HG02852 (cell line): ENCODE data around the gene SHF.
"Not testable (repeated sequence)": the region's sequence is repeated elsewhere in the genome, so short reads cannot be mapped to it uniquely, and the experiment has no call there.

Experiments
- ATAC-seq: cut with Tn5 transposase; IDR thresholded peaks from one replicate; pipeline ENCODE4 v1.9.1; 2021; ENCODE audit warnings: mild to moderate bottlenecking, moderate library complexity; ENCODE audit not compliant: unreplicated experiment

The SHF gene

DNA sequence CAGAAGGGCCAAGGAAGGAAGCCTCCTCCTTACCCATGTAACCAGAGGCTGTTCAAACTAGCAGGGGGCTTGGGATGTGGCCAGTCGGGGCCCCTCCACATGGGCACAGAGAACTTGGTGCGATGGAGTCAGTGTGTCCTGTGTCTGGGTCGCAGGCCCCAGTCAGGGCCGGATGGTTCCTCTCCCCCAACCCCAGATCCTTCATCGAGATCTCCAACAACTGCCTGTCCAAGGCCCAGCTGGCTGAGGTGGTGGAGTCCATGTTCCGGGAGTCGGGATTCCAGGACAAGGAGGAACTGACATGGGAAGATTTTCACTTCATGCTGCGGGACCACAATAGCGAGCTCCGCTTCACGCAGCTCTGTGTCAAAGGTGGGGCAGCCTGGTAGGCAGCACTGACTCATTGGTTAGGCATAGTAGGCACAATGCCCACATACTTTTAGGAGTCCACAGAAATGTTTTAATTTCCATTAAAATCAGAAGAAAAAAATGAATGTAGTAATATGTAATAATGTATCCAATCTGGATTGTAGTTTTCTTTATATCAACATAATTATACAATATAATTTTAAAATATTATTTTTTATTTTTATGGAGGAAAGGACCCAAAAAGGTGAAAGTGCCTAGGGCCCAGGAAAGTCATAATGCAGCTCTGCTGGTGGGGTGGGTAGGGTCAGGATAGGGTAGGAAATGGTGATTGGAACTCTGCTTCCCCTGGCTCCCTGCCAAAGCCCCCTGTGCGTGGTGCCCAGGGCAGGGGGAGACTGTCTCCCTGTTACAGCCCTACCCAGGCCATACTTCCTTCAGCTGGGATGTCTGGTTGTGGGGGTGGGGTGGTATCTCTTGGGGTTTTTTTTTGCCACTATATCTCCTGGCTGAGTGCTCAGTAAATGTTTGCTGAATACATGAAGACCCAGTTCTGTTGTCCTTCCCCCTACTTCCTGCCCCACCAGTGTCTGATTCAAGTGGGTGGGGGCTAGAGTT is 39.4 kb downstream of the SHF start:
- no peak for ATAC-seq

DNA sequence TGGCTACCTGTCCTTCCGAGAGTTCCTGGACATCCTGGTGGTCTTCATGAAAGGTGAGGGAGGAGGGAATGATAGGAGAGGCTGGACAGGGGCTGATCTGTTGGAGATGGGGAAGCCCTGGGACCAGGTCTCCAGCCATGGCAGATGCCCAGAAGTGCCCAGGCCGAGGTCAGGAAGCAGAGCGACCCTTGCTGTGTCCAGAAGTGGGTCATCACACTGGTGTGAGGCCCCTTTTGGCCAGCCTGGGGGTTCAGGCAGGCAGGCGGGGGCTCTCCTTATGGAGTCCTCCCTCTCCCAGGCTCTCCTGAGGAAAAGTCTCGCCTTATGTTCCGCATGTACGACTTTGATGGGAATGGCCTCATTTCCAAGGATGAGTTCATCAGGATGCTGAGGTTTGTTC is 40.2 kb downstream of the SHF start:
- no peak for ATAC-seq

DNA sequence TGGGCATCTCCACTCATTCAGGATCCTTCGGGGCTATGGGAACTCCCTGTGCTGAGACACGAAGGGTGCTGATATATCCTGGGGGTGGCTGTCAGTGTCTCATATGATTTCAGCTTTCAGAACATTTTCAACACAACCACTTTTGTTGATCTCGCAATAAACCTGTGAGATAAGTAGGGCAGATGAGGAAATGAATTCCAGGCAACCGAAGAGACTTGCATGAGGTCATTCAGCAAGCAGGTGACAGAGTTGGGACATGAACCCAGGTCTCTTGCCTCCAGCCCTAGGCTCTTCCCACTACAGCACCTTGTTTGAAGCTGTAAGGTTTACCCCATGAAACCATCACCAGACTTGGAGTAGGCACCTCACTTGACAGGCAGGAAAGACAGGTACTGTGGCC is 41.4 kb downstream of the SHF start:
- no peak for ATAC-seq

DNA sequence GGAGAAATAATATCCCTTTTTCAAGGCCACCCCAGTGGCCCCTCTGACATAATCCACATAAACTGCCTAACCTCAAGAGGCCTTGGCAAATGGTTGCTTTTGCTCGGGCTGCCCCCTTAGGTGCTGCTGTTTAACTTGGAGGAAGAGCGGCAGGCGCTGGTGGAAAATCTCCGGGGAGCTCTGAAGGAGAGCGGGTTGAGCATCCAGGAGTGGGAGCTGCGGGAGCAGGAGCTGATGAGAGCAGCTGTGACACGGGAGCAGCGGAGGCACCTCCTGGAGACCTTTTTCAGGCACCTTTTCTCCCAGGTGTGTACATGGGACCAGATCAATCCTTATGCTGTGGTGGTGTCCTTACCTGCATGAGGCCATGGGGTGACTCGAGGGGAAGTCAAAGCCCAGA is 43.0 kb downstream of the SHF start:
- no peak for ATAC-seq

DNA sequence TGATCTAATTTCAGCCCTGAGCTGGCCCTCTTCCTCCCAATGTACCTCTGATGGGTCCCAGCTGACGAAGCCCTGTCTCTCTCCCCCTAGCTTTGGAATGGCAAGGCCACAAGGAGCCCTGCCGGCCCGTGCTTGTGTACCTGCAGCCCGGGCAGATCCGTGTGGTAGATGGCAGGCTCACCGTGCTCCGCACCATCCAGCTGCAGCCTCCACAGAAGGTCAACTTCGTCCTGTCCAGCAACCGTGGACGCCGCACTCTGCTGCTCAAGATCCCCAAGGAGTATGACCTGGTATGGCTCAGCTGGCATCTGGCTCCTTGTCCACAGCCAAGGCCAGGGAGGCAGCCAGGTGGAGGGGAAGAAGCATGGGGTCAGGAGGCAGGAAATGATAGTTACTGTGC is 43.8 kb downstream of the SHF start:
- no peak for ATAC-seq

DNA sequence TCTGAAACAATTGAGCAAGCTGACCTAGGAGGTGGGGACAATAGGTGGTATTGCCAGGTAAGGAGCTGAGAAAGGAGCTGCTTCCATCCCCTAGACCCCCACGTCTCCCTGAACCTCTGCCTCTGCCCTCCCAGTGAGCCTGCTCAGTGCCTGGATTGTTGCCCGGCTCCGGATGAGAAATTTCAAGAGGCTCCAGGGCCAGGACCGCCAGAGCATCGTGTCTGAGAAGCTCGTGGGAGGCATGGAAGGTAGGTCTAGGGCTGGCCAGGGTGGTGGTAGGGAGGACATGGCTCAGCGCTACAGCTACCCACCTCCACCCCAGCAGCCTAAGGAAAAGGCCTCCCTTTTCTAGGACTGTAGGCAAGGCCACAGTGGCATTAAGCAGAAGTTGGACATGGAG is 44.7 kb downstream of the SHF start:
- no peak for ATAC-seq

DNA sequence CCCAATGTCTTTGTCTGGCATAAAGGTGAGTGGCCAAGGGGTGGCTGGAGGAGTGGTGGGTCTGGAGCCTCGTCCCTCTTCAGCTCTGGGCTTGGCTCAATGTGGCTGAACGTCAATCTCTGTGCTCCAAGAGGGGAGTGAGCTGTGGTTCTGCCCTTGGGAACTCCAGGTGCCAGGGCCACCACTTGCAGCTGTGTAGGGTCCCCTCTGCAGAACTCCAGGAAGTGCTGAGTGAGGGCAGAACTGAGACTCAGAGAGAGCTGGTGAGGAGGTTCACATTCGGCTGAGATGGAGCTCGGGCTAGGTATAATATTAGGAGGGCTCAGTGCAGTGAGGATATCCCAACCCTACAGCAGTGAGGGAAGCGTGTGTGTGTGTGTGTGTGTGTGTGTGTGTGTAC is 46.4 kb downstream of the SHF start:
- ATAC-seq, result no peak

DNA sequence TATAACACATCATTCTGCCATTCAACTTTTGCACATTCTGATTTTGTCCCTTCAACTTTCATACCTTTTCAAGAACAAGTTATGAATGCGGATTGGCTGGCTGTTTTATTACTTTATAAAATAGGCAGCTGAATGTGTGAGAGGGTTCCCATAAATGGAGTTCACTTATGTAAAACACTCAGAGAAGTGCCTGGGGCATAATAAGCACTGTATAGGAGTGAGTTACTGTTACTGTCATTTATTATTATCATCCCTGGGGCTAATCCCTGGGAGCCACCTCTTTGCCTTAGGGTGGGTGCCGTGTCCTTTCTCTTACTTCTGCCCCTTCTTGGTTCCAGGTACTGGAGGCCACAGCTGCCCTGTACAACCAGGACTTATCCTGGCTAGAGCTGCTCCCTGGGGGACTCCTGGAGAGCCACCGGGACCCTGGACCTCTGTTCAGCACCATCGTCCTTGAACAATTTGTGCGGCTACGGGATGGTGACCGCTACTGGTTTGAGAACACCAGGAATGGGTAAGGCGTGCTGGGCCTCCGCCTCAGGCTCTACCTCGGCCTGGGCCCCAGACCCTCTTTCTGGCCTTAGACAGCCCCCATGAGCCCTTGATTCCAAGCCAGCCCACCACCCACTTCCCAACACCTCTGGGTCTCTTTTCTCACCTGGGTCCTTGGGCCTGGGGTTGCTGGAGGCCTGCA is 47.1 kb downstream of the SHF start:
- ATAC-seq, result no peak

DNA sequence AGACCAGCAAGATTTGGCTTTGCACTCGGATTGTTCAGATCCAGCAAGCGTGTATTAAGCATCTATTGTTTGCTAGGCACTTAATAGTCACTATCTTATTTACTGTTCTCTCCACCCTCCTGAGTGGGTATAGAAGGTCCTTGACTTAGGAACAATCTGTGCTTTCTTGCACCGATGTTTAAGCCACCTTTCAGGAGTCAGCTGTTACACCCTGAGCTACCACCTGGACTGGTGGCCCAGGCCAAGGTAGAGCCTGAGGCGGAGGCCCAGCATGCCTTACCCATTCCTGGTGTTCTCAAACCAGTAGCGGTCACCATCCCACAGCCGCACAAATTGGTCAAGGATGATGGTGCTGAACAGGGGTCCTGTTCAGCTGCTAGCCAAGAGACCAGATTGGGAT is 48.0 kb downstream of the SHF start:
- no peak for ATAC-seq

DNA sequence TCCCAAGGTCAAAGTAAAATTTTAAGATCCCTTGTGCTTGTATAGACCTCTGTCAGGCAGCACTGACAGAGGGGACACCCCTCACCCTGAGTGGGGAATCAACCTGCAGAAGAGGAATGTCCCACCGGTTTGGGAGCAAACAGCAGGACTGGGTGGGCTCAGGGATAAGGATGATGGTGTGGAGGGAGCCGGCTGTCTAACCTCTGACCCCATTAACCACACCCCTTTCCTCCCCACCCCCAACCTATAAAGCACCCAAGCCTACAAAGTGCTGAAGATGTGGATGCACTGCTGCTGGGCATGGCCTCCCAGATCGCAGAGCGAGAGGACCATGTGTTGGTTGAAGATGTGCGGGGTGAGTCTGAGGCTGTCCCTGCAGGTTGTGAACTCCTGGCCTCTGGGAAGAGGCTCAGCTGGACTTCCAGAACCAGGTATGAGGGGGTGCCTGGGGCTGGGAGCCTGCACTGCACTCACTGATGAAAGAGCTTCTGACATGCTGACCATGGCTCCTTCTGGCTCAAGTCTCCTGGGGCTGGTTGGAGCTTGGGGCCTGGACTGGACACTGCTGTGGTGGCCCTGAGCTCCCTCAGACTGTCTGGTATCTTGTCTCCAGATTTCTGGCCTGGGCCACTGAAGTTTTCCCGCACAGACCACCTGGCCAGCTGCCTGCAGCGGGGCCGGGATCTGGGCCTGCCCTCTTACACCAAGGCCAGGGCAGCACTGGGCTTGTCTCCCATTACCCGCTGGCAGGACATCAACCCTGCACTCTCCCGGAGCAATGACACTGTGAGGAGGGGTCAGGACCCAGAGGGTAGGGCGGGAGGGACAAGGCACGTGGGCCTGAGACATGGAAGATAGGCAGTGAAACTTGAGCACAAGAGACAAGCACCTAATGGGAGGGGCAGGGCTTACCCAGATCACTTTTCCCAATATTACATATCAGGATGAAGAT is 48.7 kb downstream of the SHF start:
- no peak for ATAC-seq

DNA sequence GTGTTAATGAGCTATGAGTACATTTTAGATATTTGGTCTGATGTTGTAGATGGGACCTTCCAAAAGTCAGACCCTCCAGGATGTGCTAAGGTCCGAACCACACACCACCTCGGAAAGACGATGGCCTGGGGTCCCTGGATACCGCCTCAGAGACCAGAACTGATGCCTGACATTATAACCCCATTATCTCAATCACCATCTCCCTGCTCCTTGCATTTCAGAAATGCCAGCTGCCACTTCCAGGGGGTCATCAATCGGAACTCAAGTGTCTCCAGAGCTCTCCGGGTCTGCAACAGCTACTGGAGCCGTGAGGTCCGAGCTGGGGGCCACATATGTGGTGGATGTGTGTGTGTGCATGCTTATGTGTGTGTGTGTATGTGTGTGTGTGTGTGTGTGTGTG is 50.1 kb downstream of the SHF start:
- no peak for ATAC-seq

DNA sequence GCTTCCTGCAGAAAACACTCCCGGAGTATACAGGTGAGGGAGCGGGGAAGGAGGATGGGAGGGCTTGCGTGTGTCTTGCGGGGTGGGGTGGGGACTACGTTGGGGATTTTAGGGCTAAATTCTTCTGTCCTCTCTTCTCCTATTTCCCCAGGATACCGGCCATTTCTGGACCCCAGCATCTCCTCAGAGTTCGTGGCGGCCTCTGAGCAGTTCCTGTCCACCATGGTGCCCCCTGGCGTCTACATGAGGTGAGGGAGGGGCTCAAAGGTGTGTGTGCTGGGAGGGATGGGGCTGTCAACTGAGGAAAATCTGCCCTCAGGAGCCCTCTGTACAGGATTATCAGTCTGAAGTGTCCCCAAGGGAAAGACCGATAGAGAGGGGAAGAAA is 51.4 kb downstream of the SHF start:
- no peak for ATAC-seq

DNA sequence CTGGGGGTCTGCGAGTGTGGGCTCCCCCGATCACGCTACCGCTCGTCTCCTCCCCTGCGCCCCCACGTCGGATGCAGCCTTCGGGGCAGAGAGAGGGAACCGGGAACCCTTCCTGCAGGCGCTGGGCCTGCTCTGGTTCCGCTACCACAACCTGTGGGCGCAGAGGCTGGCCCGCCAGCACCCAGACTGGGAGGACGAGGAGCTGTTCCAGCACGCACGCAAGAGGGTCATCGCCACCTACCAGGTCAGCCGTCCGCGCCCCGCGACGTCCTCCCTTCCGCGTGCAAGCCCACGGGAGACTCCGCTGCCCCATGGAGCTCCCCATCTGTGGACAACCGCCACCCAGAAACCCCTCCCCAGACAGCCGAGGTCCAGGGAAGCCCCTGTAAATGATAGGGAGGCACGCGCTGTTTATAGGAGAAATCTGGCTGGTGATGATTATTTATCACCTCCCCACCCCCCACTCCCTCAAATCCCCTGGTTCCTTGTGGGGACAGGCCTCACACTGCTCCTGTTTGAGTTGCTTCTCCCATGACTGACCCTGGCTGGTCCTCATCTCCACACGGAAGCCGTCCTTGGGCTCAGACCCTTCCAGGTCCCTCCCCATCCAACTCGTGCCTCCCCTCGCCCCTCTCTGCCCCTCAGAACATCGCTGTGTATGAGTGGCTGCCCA is 51.9 kb downstream of the SHF start:
- ATAC-seq, result not testable (repeated sequence)

DNA sequence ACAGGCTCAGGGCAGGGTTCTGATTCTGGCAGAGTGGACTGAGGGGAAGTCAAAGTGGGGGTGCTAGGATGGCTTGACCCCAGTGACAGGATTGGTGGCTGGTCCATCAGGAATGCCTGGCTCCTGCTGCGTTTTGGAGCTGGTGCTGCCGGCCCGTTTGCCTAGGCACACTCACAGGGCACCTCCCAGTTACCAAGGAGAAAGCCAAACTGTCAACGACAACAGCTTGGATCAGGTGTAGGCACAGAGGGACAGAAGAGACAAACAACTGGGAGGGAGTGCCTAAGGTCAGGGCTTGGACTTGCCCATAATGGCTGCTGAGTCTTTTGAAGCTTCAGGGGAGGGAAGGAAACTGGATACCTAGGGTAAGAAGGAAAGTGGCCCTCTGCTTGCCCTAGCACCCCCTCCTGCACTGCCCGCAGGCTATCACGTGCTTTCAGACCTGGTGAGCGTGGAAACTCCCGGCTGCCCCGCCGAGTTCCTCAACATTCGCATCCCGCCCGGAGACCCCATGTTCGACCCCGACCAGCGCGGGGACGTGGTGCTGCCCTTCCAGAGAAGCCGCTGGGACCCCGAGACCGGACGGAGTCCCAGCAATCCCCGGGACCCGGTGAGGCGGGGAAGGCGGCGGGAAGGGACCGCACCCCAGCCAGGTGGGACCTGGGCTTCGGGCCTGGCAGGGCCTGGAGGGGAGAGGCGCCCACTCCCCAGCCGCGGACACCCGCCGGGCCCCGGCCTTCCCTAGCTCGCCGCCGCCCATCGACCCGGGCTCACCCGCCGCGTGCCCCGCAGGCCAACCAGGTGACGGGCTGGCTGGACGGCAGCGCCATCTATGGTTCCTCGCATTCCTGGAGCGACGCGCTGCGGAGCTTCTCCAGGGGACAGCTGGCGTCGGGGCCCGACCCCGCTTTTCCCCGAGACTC is 52.8 kb downstream of the SHF start:
- ATAC-seq, result no peak

DNA sequence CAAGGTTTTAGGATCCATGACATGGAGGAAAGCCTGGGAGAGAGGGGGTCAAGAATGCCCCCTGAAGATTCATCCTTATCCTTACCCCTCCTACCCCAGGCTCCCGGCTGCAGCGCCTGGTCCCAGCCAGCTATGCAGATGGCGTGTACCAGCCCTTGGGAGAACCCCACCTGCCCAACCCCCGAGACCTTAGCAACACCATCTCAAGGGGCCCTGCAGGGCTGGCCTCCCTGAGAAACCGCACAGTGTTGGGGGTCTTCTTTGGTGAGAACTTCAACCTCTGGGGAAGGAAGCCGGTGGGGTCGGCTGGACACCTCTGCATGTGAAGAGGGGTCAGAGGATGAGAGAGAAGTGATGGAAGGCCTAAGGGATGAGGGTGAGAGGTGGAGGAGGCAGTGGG is 53.7 kb downstream of the SHF start:
- ATAC-seq, result no peak

DNA sequence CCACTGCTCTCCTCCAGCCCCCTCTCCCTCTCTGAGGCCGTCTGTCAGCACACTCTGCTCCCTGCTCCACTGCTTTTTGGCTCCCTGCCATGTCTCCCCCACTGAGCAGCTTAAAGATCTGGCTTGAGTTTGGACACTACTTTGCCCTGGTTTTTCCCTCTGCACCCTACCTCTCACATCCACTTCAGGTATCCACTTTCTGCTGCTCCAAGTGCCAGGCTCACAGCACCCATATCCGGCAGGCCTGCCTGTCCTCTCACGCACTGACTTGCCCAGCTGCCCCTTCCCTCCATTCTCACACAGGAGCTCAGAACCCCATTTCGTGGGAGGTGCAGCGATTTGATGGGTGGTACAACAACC is 54.2 kb downstream of the SHF start:
- no peak for ATAC-seq

DNA sequence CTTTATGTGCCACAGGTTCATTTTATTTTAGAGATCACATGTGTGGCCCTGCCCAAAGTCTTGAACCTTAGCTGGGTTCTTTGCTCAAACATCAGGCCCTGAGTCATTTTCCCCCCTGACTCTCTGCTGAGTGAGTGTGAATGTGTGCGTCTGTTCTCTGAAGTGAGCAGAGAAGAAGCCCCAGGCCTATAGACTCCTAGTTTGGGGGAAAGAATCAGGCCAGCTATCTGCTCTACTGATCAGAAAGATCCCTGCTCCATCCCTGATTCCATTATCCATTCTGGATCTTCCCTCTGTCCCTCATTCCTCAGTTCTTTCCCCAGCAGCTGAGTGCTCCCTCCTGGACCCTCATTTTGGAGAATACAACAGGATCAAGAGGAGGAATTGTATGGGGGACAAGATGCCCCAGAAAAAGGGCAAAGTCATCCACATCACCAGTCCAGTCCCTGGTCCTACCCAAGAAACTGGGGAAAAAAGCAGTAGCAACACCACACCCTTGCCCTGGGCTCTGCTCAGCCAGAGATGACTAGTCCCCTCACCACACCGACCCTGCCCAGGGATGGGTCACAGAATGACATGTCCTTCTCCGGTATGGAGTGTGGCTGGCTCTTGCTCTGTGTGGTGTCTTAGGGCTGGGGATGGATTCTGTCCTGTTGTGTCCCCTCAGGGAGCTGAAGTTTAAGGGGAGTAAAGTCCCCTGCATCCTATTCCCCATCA is 54.8 kb downstream of the SHF start:
- ATAC-seq, result no peak

DNA sequence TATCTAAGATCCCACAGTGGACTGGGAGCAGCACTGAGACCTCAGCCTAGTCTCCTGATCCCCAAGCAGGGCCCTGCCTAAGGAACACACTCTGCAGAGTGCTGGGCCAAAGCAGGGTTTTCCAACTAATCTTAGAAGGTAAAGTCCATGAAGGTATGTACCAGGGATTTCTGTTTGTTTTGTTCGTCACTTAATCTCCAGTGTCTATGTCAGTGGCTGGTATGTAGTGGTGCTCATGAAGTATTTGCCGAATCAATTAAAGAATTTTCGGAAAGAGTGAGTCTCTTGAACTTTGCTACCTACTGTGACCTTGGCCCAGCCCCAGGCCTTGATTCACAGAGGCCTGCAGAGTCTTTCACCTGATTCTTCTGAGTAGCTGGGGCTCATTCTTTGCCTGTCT is 56.3 kb downstream of the SHF start:
- no peak for ATAC-seq
